ENCODE measurements around the gene UBAC1. TPM values are rescaled to one million over a fixed set of nuclear protein-coding genes. Genes with fewer than 3 reads are reported as not detected.

The UBAC1 gene
- total RNA-seq, 6 experiments from 2014 or later: 15.2 to 27.0 (median 16.5) TPM

DNA sequence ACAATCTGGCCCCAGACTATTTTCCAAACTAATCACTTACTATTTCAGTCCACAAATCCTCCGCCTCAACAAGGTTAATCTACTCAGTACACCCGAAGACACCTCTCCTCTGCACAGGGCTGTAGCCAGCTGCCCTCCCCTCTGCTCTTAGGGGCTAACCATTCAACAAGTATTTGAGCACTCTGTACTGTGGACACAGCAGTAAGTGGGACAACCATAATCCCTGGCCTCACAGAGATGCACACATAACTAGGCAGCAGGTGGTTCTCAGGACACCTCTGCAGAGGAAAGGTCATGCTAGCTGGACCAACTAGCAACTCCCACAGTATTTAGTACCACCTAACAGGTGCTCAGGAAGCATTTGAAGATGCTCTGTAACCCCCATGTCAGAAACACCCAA, 59.3 kb downstream of the UBAC1 start:
- peak in 1 of 3 donors; percentile 7 for DNase-seq
- TF ChIP-seq, protein P1, sequence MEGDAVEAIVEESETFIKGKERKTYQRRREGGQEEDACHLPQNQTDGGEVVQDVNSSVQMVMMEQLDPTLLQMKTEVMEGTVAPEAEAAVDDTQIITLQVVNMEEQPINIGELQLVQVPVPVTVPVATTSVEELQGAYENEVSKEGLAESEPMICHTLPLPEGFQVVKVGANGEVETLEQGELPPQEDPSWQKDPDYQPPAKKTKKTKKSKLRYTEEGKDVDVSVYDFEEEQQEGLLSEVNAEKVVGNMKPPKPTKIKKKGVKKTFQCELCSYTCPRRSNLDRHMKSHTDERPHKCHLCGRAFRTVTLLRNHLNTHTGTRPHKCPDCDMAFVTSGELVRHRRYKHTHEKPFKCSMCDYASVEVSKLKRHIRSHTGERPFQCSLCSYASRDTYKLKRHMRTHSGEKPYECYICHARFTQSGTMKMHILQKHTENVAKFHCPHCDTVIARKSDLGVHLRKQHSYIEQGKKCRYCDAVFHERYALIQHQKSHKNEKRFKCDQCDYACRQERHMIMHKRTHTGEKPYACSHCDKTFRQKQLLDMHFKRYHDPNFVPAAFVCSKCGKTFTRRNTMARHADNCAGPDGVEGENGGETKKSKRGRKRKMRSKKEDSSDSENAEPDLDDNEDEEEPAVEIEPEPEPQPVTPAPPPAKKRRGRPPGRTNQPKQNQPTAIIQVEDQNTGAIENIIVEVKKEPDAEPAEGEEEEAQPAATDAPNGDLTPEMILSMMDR (IDR thresholded peaks at IDR 0.05): no peak
- no peak for TF ChIP-seq POLR2A (IDR thresholded peaks at IDR 0.05)
- WGBS (ENCODE audit: insufficient coverage, low coverage, low lambda C conversion rate, missing lambda C conversion rate): 100% methylated on average over 2 of the region's 2 CpGs
- Histone ChIP-seq H3K9me3 (no peaks in the 10 kb centered on the region), H3K27ac (no peak overlapping the region), H3K4me3 (no peak overlapping the region), H3K4me1 (peaks cover 0 to 11% (median 4%) of the 10 kb centered on the region in 4 donors), H3K27me3 (no peaks in the 10 kb centered on the region), H3K36me3 (no peaks in the 10 kb centered on the region)
- intact Hi-C loops (cut with DNase I): loop anchor here in 1 of 2 donors (10.0 kb wide), 1 partner anchor 53 kb away; no protein-coding TSS in a partner anchor
- no peak for ATAC-seq

DNA sequence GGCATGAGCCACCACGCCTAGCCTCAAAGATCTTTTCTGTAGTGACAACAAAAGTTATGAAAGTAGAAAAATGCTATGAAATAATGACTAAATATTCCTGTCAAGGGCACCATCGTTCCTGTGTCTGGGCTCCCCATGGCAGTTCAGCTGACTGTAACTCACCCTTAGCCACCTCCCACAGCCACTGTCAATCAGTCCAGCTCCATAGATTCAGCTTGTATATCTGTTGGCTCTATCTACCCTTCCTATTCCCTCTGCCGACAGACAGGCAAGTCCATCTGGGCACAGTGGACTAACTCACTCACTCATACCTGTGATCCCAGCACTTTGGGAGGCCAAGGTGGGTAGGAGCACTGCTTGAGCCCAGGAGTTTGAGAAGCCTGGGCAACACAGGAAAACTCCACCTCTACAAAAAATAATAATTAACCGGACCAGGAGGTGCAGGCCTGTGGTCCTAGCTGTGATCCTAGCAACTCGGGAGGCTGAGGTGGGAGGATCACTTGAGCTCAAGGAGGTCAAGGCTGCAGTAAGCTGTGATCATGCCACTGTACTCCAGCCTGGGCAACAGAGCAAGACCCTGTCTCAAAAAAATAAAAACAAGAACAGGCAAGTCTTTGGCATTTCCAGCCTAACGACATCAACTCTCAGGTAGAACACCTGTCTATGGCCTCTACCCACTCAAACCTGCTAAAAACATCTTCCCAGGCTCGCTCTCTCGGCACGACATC, 60.0 kb downstream of the UBAC1 start:
- no peak overlapping the region for H3K27ac ChIP-seq
- no peak for DNase-seq
- 97% methylated on average over 9 of the region's 9 CpGs for WGBS (ENCODE audit: insufficient coverage, low coverage, low lambda C conversion rate, missing lambda C conversion rate)
- peaks cover 0 to 11% (median 4%) of the 10 kb centered on the region in 4 donors for H3K4me1 ChIP-seq
- H3K9me3 ChIP-seq: no peaks in the 10 kb centered on the region
- no peaks in the 10 kb centered on the region for H3K36me3 ChIP-seq
- intact Hi-C loops (cut with DNase I): loop anchor here in 1 of 2 donors (10.0 kb wide), 1 partner anchor 54 kb away; no protein-coding TSS in a partner anchor
- no peak overlapping the region for H3K4me3 ChIP-seq
- no peak for ATAC-seq
- TF ChIP-seq, protein P1 (IDR thresholded peaks at IDR 0.05): no peak
- TF ChIP-seq POLR2A (IDR thresholded peaks at IDR 0.05): no peak
- H3K27me3 ChIP-seq: no peaks in the 10 kb centered on the region

DNA sequence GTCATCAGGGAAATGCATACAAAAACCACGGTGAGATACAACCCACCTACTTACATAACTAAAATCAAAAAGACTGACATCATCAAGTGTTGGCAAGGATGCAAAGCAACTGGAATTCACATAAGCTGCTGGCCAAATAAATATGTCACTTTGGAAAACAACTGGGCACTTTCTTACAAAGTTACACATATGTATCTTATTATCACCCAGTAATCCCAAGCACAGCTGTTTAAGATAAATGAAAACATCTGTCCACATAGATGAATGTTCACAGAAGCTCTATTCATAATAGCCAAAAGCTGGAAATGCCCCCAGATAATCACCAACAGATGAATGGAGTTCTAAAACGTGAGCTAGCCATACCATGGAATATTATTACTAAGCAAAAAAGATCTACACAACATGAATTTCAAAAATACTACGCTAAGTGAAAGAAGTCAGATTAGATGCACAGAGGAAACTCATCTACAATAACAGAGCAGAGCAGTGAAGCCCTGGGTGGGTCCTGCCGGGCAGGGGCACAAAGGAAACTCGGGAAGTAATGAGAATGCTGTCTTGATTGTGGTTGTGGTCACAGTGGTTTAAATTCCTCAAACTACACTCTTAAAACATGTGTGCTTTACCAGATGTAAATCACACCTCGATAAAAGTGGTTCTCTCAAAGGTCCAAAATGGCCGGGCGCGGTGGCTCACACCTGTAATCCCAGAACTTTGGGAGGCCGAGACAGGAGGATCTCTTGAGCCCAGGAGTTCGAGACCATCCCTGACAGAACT, 62.4 kb downstream of the UBAC1 start:
- no peaks in the 10 kb centered on the region for H3K9me3 ChIP-seq
- no peak overlapping the region for H3K27ac ChIP-seq
- no peak for DNase-seq
- TF ChIP-seq POLR2A (IDR thresholded peaks at IDR 0.05): no peak
- TF ChIP-seq, protein P1 (IDR thresholded peaks at IDR 0.05): no peak
- H3K4me3 ChIP-seq: no peak overlapping the region
- no peaks in the 10 kb centered on the region for H3K4me1 ChIP-seq
- H3K36me3 ChIP-seq: no peaks in the 10 kb centered on the region
- no peak for ATAC-seq
- H3K27me3 ChIP-seq: no peaks in the 10 kb centered on the region
- WGBS (ENCODE audit: insufficient coverage, low coverage, low lambda C conversion rate, missing lambda C conversion rate): 80% methylated on average over 10 of the region's 11 CpGs
- intact Hi-C loops (cut with DNase I): no loop called here

DNA sequence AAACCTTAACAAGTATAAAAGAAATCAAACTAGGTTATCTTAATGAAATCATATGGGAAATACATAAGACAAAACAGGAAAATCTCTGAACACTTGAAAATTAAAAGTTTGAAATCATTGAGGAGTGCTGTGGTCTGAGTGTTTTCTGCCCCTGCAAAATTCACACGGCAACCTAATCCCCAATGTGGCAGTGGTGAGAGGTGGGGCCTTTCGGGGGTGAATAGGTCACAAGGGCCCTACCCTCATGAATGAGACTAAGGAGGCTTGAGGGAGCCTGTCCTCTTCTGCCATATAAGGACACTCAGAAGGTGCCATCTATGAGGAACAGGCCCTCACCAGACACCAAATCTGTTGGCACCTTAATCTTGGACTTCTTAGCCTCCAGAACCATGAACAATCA, 64.5 kb downstream of the UBAC1 start:
- H3K36me3 ChIP-seq: no peaks in the 10 kb centered on the region

More for the DNA sequence above, 64.5 kb downstream of the UBAC1 start:
- Histone ChIP-seq H3K9me3 (no peaks in the 10 kb centered on the region), H3K4me1 (no peaks in the 10 kb centered on the region), H3K27me3 (no peaks in the 10 kb centered on the region), H3K4me3 (no peak overlapping the region), H3K27ac (no peak overlapping the region)
- ATAC-seq (no peak), DNase-seq (no peak)
- intact Hi-C loops (cut with DNase I): no loop called here
- no CpG with 5 or more reads among the region's 2 CpGs for WGBS (ENCODE audit: insufficient coverage, low coverage, low lambda C conversion rate, missing lambda C conversion rate)
- TF ChIP-seq, protein P1 (IDR thresholded peaks at IDR 0.05): no peak
- TF ChIP-seq POLR2A (IDR thresholded peaks at IDR 0.05): no peak
